ENCODE data around the gene IL31.
"Not testable (repeated sequence)": the region's sequence is repeated elsewhere in the genome, so short reads cannot be mapped to it uniquely, and the experiment has no call there.

The IL31 gene

GRCh38 chr12:122204167-122205052 is 30.4 kb upstream of the IL31 start:
- no peak overlapping the region for H3K4me2 ChIP-seq (ENCODE audit: low read length)
- no peak overlapping the region for H3K4me3 ChIP-seq (ENCODE audit: low read length)
- no peaks in the 10 kb centered on the region for H4K20me1 ChIP-seq (ENCODE audit: insufficient read depth, low read length)
- TF ChIP-seq CTCF (IDR thresholded peaks at IDR 0.05; ENCODE audit: low read depth, low read length), result no peak
- no peak for TF ChIP-seq EZH2phosphoT487 (IDR thresholded peaks at IDR 0.05; ENCODE audit: low read depth)
- H3K9ac ChIP-seq (ENCODE audit: low read length), result no peak overlapping the region
- H3K27me3 ChIP-seq (ENCODE audit: low read depth, low read length), result no peaks in the 10 kb centered on the region
- H3K9me3 ChIP-seq (ENCODE audit: insufficient read depth, low read length), result no peaks in the 10 kb centered on the region
- H3K79me2 ChIP-seq (ENCODE audit: low read length), result no peaks in the 10 kb centered on the region
- H3K27ac ChIP-seq (ENCODE audit: low read length), result no peak overlapping the region
- H3K4me1 ChIP-seq (ENCODE audit: low read length), result peaks cover 11% of the 10 kb centered on the region
- H2AFZ ChIP-seq (ENCODE audit: low read depth, low read length), result no peak overlapping the region
- H3K36me3 ChIP-seq (replicated peaks; ENCODE audit: low read depth, low read length), result peaks cover 17% of the 10 kb centered on the region

GRCh38 chr12:122203301-122204166 is 29.5 kb upstream of the IL31 start, which contains the start of gene B3GNT4:
Gene B3GNT4, plus strand, starts transcription at chr12:122203709. Its CDS starts 910 bp downstream, at chr12:122204619.
- peaks cover 17% of the 10 kb centered on the region for H3K36me3 ChIP-seq (replicated peaks; ENCODE audit: low read depth, low read length)
- no peaks in the 10 kb centered on the region for H3K9me3 ChIP-seq (ENCODE audit: insufficient read depth, low read length)
- no peak within 1 kb of the TSS for H3K9ac ChIP-seq (ENCODE audit: low read length)
- no peak within 1 kb of the TSS for H3K27ac ChIP-seq (ENCODE audit: low read length)
- H3K4me2 ChIP-seq (ENCODE audit: low read length), result no peak within 1 kb of the TSS
- H3K4me1 ChIP-seq (ENCODE audit: low read length), result peaks cover 11% of the 10 kb centered on the region
- no peak within 1 kb of the TSS for H3K4me3 ChIP-seq (ENCODE audit: low read length)
- no peaks in the 10 kb centered on the region for H4K20me1 ChIP-seq (ENCODE audit: insufficient read depth, low read length)
- no peaks in the 10 kb centered on the region for H3K79me2 ChIP-seq (ENCODE audit: low read length)
- TF ChIP-seq EZH2phosphoT487 (IDR thresholded peaks at IDR 0.05; ENCODE audit: low read depth) (no peak), CTCF (IDR thresholded peaks at IDR 0.05; ENCODE audit: low read depth, low read length) (no peak)
- H3K27me3 ChIP-seq (ENCODE audit: low read depth, low read length), result no peaks in the 10 kb centered on the region
- no peak within 1 kb of the TSS for H2AFZ ChIP-seq (ENCODE audit: low read depth, low read length)

GRCh38 chr12:122202811-122203210 is 28.8 kb upstream of the IL31 start:
- H3K27ac ChIP-seq (ENCODE audit: low read length); H2AFZ ChIP-seq (ENCODE audit: low read depth, low read length); H3K4me2 ChIP-seq (ENCODE audit: low read length); H3K79me2 ChIP-seq (ENCODE audit: low read length); H3K9ac ChIP-seq (ENCODE audit: low read length); H3K4me3 ChIP-seq (ENCODE audit: low read length); H3K27me3 ChIP-seq (ENCODE audit: low read depth, low read length); H3K9me3 ChIP-seq (ENCODE audit: insufficient read depth, low read length); H4K20me1 ChIP-seq (ENCODE audit: insufficient read depth, low read length): not testable (repeated sequence)
- Histone ChIP-seq H3K4me1 (ENCODE audit: low read length) (peaks cover 17% of the 10 kb centered on the region), H3K36me3 (replicated peaks; ENCODE audit: low read depth, low read length) (peaks cover 11% of the 10 kb centered on the region)

- Histone ChIP-seq H3K79me2 (ENCODE audit: low read length) (no peaks in the 10 kb centered on the region), H3K4me1 (ENCODE audit: low read length) (peaks cover 25% of the 10 kb centered on the region)
- TF ChIP-seq EZH2phosphoT487 (IDR thresholded peaks at IDR 0.05; ENCODE audit: low read depth) (no peak), CTCF (IDR thresholded peaks at IDR 0.05; ENCODE audit: low read depth, low read length) (no peak)
Observed at GRCh38 chr12:122202017-122202416, 28.0 kb upstream of the IL31 start.

More at GRCh38 chr12:122202017-122202416, 28.0 kb upstream of the IL31 start:
- Histone ChIP-seq H3K4me3 (ENCODE audit: low read length) (no peak overlapping the region), H3K4me2 (ENCODE audit: low read length) (no peak overlapping the region), H4K20me1 (ENCODE audit: insufficient read depth, low read length) (no peaks in the 10 kb centered on the region), H3K9ac (ENCODE audit: low read length) (no peak overlapping the region), H3K27ac (ENCODE audit: low read length) (no peak overlapping the region), H3K9me3 (ENCODE audit: insufficient read depth, low read length) (no peaks in the 10 kb centered on the region), H3K36me3 (replicated peaks; ENCODE audit: low read depth, low read length) (peaks cover 5% of the 10 kb centered on the region), H3K27me3 (ENCODE audit: low read depth, low read length) (no peaks in the 10 kb centered on the region), H2AFZ (ENCODE audit: low read depth, low read length) (no peak overlapping the region)

Measured in OCI-LY3 (cell line).